ENCODE data around the gene ABHD12B. TPM values are rescaled to one million over a fixed set of nuclear protein-coding genes. Genes with fewer than 3 reads are reported as not detected.

Gene ABHD12B
- total RNA-seq, 1 experiment from 2014 or later = 0.37 TPM

- H3K36me3 ChIP-seq (ENCODE audit: insufficient read depth, low read length, poor library complexity, severe bottlenecking) = no peaks in the 10 kb centered on the region
- no peak overlapping the region for H3K27ac ChIP-seq (ENCODE audit: low read depth, low read length, poor library complexity, severe bottlenecking)
- H3K9me3 ChIP-seq (ENCODE audit: low read depth, low read length, poor library complexity, severe bottlenecking) = no peaks in the 10 kb centered on the region
- BruUV-seq (replicated peaks) = no TSS peak
- ChIA-PET POLR2A (ENCODE audit: low non-redundant PET) (no interaction called here), CTCF (no interaction called here)
- no peak overlapping the region for H3K4me3 ChIP-seq (ENCODE audit: low read depth, low read length, poor library complexity, severe bottlenecking)
- peaks cover 47% of the 10 kb centered on the region for H3K27me3 ChIP-seq (replicated peaks; ENCODE audit: insufficient read depth, low read depth, low read length, poor library complexity)
- intact Hi-C loops (cut with micrococcal nuclease; ENCODE audit: unreplicated experiment) = no loop called here
- TF ChIP-seq, protein P1, sequence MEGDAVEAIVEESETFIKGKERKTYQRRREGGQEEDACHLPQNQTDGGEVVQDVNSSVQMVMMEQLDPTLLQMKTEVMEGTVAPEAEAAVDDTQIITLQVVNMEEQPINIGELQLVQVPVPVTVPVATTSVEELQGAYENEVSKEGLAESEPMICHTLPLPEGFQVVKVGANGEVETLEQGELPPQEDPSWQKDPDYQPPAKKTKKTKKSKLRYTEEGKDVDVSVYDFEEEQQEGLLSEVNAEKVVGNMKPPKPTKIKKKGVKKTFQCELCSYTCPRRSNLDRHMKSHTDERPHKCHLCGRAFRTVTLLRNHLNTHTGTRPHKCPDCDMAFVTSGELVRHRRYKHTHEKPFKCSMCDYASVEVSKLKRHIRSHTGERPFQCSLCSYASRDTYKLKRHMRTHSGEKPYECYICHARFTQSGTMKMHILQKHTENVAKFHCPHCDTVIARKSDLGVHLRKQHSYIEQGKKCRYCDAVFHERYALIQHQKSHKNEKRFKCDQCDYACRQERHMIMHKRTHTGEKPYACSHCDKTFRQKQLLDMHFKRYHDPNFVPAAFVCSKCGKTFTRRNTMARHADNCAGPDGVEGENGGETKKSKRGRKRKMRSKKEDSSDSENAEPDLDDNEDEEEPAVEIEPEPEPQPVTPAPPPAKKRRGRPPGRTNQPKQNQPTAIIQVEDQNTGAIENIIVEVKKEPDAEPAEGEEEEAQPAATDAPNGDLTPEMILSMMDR (conservative IDR thresholded peaks at IDR 0.05; ENCODE audit: low read depth, low read length) = no peak
- no peak for TF ChIP-seq EZH2 (IDR thresholded peaks at IDR 0.05; ENCODE audit: borderline replicate concordance, low read depth, low read length, poor library complexity, severe bottlenecking)
- DNase-seq (ENCODE audit: low spot score) = no peak
- H3K4me1 ChIP-seq (ENCODE audit: insufficient read depth, low read length, poor library complexity, severe bottlenecking) = no peaks in the 10 kb centered on the region
These were observed 2.9 kb downstream of the ABHD12B start for GRCh38 chr14:50874757-50875156.

DNA sequence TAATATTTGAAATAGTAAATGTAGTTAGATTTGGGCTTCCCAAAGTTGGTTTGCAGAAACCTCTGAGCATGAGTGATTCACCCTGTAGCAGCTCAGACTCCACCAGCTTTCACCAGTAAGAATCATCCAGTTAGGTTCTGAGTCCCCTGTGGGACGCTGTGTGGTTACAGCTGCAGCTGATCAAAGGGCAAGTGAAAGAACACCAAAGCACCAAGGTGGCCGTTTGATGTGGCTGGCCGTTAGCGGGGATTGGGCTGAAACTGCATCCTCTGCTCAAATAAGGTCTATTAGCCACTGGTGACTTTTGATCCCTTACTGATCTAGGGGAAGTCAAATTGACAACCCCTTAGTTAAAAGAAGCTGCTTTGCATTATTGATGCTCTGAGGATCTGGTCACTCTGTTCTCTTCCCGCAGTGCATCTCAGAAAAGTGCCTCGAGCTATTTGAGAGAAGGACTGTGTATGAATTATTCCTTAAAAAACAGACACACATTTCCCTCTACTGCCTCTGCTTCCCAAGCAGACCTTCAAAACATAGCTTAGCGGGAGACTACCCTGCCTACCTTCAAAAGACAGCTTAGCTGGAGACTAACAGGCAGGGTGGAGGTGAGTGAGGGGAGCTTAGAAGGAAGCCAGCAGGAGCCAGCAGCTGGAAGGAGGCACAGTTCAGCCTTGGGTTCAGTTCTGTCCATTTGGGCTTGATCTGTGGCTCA is 3.7 kb downstream of the ABHD12B start:
- Histone ChIP-seq H3K27me3 (replicated peaks; ENCODE audit: insufficient read depth, low read depth, low read length, poor library complexity) (peaks cover 47% of the 10 kb centered on the region), H3K4me1 (ENCODE audit: insufficient read depth, low read length, poor library complexity, severe bottlenecking) (no peaks in the 10 kb centered on the region), H3K27ac (ENCODE audit: low read depth, low read length, poor library complexity, severe bottlenecking) (no peak overlapping the region), H3K36me3 (ENCODE audit: insufficient read depth, low read length, poor library complexity, severe bottlenecking) (no peaks in the 10 kb centered on the region), H3K4me3 (ENCODE audit: low read depth, low read length, poor library complexity, severe bottlenecking) (no peak overlapping the region), H3K9me3 (ENCODE audit: low read depth, low read length, poor library complexity, severe bottlenecking) (no peaks in the 10 kb centered on the region)
- no peak for DNase-seq (ENCODE audit: low spot score)
- ChIA-PET POLR2A (ENCODE audit: low non-redundant PET) (no interaction called here), CTCF (no interaction called here)
- no TSS peak for BruUV-seq (replicated peaks)
- TF ChIP-seq, protein P1 (conservative IDR thresholded peaks at IDR 0.05; ENCODE audit: low read depth, low read length) = no peak
- no peak for TF ChIP-seq EZH2 (IDR thresholded peaks at IDR 0.05; ENCODE audit: borderline replicate concordance, low read depth, low read length, poor library complexity, severe bottlenecking)
- intact Hi-C loops (cut with micrococcal nuclease; ENCODE audit: unreplicated experiment) = no loop called here

- intact Hi-C loops (cut with micrococcal nuclease; ENCODE audit: unreplicated experiment) = no loop called here
- H3K4me3 ChIP-seq (ENCODE audit: low read depth, low read length, poor library complexity, severe bottlenecking) = no peak overlapping the region
- no peak overlapping the region for H3K27ac ChIP-seq (ENCODE audit: low read depth, low read length, poor library complexity, severe bottlenecking)
- no peaks in the 10 kb centered on the region for H3K4me1 ChIP-seq (ENCODE audit: insufficient read depth, low read length, poor library complexity, severe bottlenecking)
- no peak for DNase-seq (ENCODE audit: low spot score)
- no peaks in the 10 kb centered on the region for H3K9me3 ChIP-seq (ENCODE audit: low read depth, low read length, poor library complexity, severe bottlenecking)
- no peaks in the 10 kb centered on the region for H3K36me3 ChIP-seq (ENCODE audit: insufficient read depth, low read length, poor library complexity, severe bottlenecking)
- ChIA-PET POLR2A (ENCODE audit: low non-redundant PET) (no interaction called here), CTCF (no interaction called here)
- peaks cover 6% of the 10 kb centered on the region for H3K27me3 ChIP-seq (replicated peaks; ENCODE audit: insufficient read depth, low read depth, low read length, poor library complexity)
- TF ChIP-seq, protein P1 (conservative IDR thresholded peaks at IDR 0.05; ENCODE audit: low read depth, low read length) = no peak
- TF ChIP-seq EZH2 (IDR thresholded peaks at IDR 0.05; ENCODE audit: borderline replicate concordance, low read depth, low read length, poor library complexity, severe bottlenecking) = no peak
- no TSS peak for BruUV-seq (replicated peaks)
These were observed 11.3 kb downstream of the ABHD12B start for GRCh38 chr14:50882932-50883826.

Data from A673 (cell line).